Measurements from ENCODE around the gene TMPRSS15. TPM values are rescaled to one million over a fixed set of nuclear protein-coding genes. Genes with fewer than 3 reads are reported as not detected.

TMPRSS15 gene
- total RNA-seq, 1 experiment from 2014 or later = not detected

DNA sequence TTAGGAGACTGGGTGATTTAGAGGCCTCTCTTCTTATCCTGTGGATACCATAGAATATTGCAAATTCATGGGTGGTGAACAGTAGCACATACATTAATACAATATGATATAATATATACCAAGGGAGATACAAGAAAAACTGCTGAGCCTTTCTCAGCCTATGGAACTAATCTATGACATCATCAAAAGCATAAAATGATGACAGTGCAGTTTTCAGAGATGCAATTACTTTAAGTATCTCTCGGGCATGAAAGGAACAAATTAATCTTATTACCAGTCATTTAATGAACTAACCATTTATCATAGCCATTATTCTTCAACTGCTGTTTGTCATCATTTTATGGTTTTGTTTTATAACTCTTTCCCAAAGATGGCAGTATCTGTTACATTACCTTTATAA, 155.4 kb downstream of the TMPRSS15 start:
- Histone ChIP-seq H2AFZ (no peak overlapping the region), H3K4me2 (no peak overlapping the region), H4K20me1 (ENCODE audit: insufficient read depth) (no peaks in the 10 kb centered on the region), H3K79me2 (ENCODE audit: low read depth) (no peaks in the 10 kb centered on the region), H3K4me1 (replicated peaks; ENCODE audit: insufficient read depth) (no peaks in the 10 kb centered on the region), H3K27ac (no peak overlapping the region), H3K36me3 (ENCODE audit: low read depth) (no peaks in the 10 kb centered on the region), H3K9me2 (ENCODE audit: insufficient read depth) (no peaks in the 10 kb centered on the region), H3K4me3 (no peak overlapping the region), H3K27me3 (ENCODE audit: insufficient read depth, low read depth) (no peaks in the 10 kb centered on the region), H3K9me3 (ENCODE audit: insufficient read depth, low read depth) (no peaks in the 10 kb centered on the region), H3F3A (ENCODE audit: insufficient read depth, low read depth) (no peaks in the 10 kb centered on the region)
- DNase-seq = no peak
- intact Hi-C loops (cut with micrococcal nuclease; ENCODE audit: unreplicated experiment) = no loop called here
- no TSS peak for BruUV-seq (replicated peaks)
- no peak for TF ChIP-seq EZH2 (IDR thresholded peaks at IDR 0.05; ENCODE audit: low read depth)
- TF ChIP-seq, protein P1, sequence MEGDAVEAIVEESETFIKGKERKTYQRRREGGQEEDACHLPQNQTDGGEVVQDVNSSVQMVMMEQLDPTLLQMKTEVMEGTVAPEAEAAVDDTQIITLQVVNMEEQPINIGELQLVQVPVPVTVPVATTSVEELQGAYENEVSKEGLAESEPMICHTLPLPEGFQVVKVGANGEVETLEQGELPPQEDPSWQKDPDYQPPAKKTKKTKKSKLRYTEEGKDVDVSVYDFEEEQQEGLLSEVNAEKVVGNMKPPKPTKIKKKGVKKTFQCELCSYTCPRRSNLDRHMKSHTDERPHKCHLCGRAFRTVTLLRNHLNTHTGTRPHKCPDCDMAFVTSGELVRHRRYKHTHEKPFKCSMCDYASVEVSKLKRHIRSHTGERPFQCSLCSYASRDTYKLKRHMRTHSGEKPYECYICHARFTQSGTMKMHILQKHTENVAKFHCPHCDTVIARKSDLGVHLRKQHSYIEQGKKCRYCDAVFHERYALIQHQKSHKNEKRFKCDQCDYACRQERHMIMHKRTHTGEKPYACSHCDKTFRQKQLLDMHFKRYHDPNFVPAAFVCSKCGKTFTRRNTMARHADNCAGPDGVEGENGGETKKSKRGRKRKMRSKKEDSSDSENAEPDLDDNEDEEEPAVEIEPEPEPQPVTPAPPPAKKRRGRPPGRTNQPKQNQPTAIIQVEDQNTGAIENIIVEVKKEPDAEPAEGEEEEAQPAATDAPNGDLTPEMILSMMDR (conservative IDR thresholded peaks at IDR 0.05) = no peak
- CTCF ChIA-PET = no interaction called here
- POLR2A ChIA-PET (ENCODE audit: unreplicated experiment) = no interaction called here

DNA sequence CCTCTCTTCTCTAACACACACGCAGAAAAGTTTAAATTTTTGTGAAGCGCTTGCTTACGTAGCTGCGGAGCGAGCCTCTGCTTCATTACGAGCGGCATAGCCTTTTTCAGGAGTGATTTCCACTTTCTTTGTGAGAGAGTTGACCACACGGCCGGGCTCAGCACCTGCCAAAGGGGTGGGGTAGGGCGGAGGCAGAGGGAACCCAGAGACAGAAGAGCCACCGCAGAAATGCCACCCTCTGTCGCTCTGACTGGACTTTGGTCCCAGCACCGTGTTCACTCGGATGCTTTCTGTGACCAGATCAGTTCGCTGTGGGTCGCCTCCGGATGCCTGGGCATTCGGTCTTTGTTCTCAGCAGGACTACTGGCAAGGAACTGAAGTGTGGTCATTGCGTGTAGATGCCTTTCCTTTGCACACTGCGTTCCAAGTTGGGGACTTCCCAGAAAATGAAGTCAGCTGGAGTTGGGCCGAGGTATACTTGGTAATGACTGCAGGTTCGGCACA, 158.1 kb downstream of the TMPRSS15 start:
- no peaks in the 10 kb centered on the region for H3K4me1 ChIP-seq (replicated peaks; ENCODE audit: insufficient read depth)
- no peaks in the 10 kb centered on the region for H3K27me3 ChIP-seq (ENCODE audit: insufficient read depth, low read depth)
- TF ChIP-seq, protein P1 (conservative IDR thresholded peaks at IDR 0.05) = no peak
- TF ChIP-seq EZH2 (IDR thresholded peaks at IDR 0.05; ENCODE audit: low read depth) = no peak
- intact Hi-C loops (cut with micrococcal nuclease; ENCODE audit: unreplicated experiment) = no loop called here
- no peaks in the 10 kb centered on the region for H3K9me3 ChIP-seq (ENCODE audit: insufficient read depth, low read depth)
- H3F3A ChIP-seq (ENCODE audit: insufficient read depth, low read depth) = no peaks in the 10 kb centered on the region
- H3K36me3 ChIP-seq (ENCODE audit: low read depth) = no peaks in the 10 kb centered on the region
- H3K4me2 ChIP-seq = no peak overlapping the region
- no peaks in the 10 kb centered on the region for H3K79me2 ChIP-seq (ENCODE audit: low read depth)
- no peak overlapping the region for H3K4me3 ChIP-seq
- no peak for DNase-seq
- no peak overlapping the region for H2AFZ ChIP-seq
- H4K20me1 ChIP-seq (ENCODE audit: insufficient read depth) = no peaks in the 10 kb centered on the region
- no peak overlapping the region for H3K27ac ChIP-seq
- H3K9me2 ChIP-seq (ENCODE audit: insufficient read depth) = no peaks in the 10 kb centered on the region
- no TSS peak for BruUV-seq (replicated peaks)
- CTCF ChIA-PET = no interaction called here
- POLR2A ChIA-PET (ENCODE audit: unreplicated experiment) = no interaction called here

- no peak within 1 kb of the TSS for H2AFZ ChIP-seq
- no peak within 1 kb of the TSS for H3K4me3 ChIP-seq
- intact Hi-C loops (cut with micrococcal nuclease; ENCODE audit: unreplicated experiment) = no loop called here
- H3F3A ChIP-seq (ENCODE audit: insufficient read depth, low read depth) = no peaks in the 10 kb centered on the region
- CTCF ChIA-PET = no interaction called here
- TF ChIP-seq, protein P1 (conservative IDR thresholded peaks at IDR 0.05) = no peak
- TF ChIP-seq EZH2 (IDR thresholded peaks at IDR 0.05; ENCODE audit: low read depth) = no peak
- POLR2A ChIA-PET (ENCODE audit: unreplicated experiment) = no interaction called here
- no peaks in the 10 kb centered on the region for H3K36me3 ChIP-seq (ENCODE audit: low read depth)
- H3K4me1 ChIP-seq (replicated peaks; ENCODE audit: insufficient read depth) = no peaks in the 10 kb centered on the region
- H3K4me2 ChIP-seq = no peak within 1 kb of the TSS
- no peaks in the 10 kb centered on the region for H3K27me3 ChIP-seq (ENCODE audit: insufficient read depth, low read depth)
- no peak for DNase-seq
- no peaks in the 10 kb centered on the region for H3K79me2 ChIP-seq (ENCODE audit: low read depth)
- BruUV-seq (replicated peaks) = no TSS peak
- H3K9me3 ChIP-seq (ENCODE audit: insufficient read depth, low read depth) = no peaks in the 10 kb centered on the region
- no peaks in the 10 kb centered on the region for H3K9me2 ChIP-seq (ENCODE audit: insufficient read depth)
- no peaks in the 10 kb centered on the region for H4K20me1 ChIP-seq (ENCODE audit: insufficient read depth)
- H3K27ac ChIP-seq = no peak within 1 kb of the TSS
Observed at GRCh38 chr21:18244671-18245463, 158.7 kb downstream of the TMPRSS15 start, which contains the start of gene CHODL. Gene CHODL, plus strand, starts transcription at chr21:18244833. Its CDS starts 391 bp downstream, at chr21:18245224.
